GM18873 (cell line): ENCODE measurements around the gene PWWP2B.

Source experiments
- ATAC-seq: cut with Tn5 transposase; IDR thresholded peaks from one replicate; pipeline ENCODE4 v1.9.1; 2021; ENCODE audit warnings: mild to moderate bottlenecking, moderate library complexity, moderate number of reproducible peaks; ENCODE audit not compliant: unreplicated experiment, low FRiP score

Gene PWWP2B

GRCh38 chr10:132362151-132362611 is 34.8 kb upstream of the PWWP2B start:
- no peak for ATAC-seq

GRCh38 chr10:132363376-132363775 is 33.6 kb upstream of the PWWP2B start:
- ATAC-seq, result no peak

- no peak for ATAC-seq
These were observed 32.9 kb upstream of the PWWP2B start for GRCh38 chr10:132363921-132364593.

- no peak for ATAC-seq
These were observed 32.4 kb upstream of the PWWP2B start for GRCh38 chr10:132364594-132364970.

GRCh38 chr10:132365102-132365501 is 31.9 kb upstream of the PWWP2B start:
- no peak for ATAC-seq

GRCh38 chr10:132366006-132366405 is 31.0 kb upstream of the PWWP2B start:
- no peak for ATAC-seq

DNA sequence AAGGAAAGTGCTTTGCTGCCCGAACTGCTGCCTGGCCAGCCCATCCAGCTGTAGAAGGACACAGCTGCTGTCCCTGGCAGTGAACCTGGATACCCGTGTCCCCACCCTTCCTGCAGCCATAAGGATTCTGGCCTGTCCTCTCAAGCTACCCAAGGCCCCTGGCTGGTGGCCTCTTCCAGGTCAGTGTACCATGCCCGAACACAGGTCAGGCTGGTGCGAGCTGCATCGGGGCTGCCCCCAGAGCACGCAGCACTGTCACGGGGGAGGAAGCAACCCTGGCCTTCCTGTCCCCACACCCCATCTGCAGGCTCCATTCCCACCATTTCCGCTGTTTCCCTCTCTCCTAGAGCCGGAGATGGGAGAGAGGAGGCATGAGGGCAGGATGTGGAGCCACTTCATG is 30.5 kb upstream of the PWWP2B start:
- no peak for ATAC-seq

- no peak for ATAC-seq
These were observed 28.6 kb upstream of the PWWP2B start for GRCh38 chr10:132368391-132368790.

DNA sequence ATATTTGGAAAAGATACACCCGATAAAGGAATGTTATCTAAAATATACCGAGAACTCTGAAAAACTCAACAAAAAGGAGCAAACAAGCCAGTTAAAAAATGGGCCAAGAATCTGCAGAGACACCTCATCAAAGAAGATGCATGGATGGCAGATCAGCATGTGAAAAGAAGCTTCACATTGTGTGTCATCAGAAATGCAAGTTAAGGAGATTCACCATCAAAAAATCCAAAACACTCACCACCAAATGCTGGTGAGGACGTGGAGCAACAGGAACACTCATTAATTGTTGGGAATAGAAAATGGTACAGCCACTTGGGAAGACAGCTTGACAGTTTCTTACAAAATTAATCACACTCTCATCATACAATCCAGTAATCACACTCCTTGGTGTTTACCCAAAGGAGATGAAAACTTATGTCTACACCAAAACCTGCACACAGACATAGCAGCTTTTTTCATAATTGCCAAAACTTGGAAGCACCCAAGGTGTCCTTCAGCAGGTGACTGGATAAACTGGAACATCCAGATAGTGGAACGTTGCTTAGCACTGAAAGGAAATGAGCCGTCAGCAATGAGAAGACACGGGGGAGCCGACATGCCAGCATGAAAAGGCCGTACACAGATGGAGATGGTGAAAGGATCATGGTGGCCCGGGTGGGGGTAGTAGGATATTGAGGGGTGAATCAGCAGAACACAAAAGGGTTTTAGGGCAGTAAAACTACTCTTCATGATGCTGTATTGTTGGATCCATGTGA is 27.9 kb upstream of the PWWP2B start:
- no peak for ATAC-seq

- ATAC-seq, result no peak
These were observed 27.3 kb upstream of the PWWP2B start for GRCh38 chr10:132369636-132370185.

GRCh38 chr10:132370426-132371340 is 26.3 kb upstream of the PWWP2B start:
- no peak for ATAC-seq

- ATAC-seq, result no peak
These were observed 25.3 kb upstream of the PWWP2B start for GRCh38 chr10:132371641-132372081.

DNA sequence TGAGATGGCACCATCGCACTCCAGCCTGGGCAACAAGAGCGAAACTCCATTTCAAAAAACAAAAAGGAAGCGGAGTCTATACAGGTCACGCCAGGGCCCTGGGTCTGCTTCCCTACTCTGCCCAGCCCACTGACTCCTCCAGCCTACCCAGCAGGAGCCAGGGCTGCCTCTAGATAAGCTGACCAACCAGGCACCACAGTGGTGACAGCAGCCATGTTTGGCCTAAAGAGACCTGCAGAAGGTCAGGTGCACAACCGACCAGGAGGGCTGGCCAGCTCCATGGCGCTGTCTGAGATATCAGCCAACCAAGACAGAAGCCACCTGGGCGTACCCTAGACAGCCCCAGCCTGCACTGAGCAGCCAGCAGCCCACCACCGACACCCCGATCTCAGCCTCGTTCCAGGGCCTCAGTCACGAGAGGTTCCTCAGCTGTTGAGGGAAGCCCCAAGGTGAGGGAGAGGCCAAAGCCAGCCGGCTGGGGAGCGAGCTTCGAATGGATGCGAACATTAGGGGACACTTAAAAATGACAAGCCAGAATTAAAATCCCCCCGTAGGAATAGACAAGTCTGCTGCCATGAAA is 24.4 kb upstream of the PWWP2B start:
- ATAC-seq, result no peak

- ATAC-seq, result no peak
These were observed 23.6 kb upstream of the PWWP2B start for GRCh38 chr10:132373241-132373955.

DNA sequence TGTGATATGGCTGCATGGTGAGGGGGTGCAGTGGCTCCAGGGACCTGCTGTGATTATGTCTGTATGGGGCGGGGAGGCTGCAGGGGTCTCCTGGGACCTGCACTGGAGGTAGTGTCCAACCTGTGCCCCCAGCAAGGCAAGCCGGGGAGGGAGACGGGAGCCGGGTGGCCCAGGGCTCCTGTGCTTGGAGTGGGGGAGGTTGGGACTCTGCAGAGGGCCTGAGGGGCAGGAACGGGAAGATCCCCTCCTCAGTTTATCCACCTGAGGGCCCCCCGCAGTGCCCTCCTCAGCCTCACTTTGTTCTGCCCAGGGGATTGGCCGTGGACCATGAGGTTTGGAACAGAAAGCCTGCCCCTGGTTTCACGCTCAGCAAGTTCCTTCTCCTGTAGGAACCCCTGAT is 22.8 kb upstream of the PWWP2B start:
- no peak for ATAC-seq

DNA sequence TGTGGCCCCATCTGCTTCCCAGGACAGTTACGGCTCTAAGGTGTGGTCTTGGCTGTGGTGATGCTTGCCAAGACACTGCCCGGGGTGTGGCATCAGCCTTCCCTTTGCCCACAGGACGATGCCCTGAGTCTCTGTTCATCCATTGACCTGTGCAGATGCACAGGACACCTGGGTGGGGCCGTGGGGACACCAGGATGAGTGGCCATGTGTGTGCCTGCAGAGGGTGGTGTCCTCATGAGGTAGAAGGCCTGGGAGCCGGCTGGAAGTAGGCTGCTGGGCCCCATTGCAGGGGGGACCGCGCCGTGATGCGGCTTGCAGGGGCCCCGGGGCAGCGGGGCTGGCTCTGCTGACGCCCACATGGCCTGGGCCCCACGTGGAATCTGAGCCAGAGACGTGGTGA is 22.4 kb upstream of the PWWP2B start:
- ATAC-seq, result no peak

GRCh38 chr10:132375116-132375794 is 21.7 kb upstream of the PWWP2B start:
- no peak for ATAC-seq

DNA sequence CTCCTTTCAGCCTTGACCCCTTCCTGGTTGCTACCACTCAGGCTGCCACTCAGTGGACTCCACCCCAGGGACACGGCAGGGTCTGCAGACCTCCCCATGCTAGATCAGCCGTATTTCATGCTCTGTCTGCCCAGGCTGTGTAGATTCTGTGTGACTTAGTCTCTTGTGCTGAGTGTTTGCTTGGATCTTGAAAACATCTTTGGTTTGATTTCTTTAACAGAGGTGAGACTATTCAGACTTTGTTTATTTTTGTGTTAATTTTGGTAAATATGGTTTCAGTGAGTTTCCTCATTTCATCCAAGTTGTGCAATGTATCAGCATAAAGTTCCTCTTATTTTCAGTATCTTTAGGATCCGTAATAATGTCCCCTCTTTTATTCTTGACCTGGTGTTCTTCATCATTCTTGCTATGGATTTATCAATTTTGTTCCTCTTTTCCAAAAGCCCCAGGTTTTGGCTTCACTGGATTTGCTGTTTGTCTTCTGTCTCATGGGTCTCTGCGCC is 21.2 kb upstream of the PWWP2B start:
- ATAC-seq, result no peak

- ATAC-seq, result no peak
These were observed 20.6 kb upstream of the PWWP2B start for GRCh38 chr10:132376394-132376851.
